ENCODE measurements around the gene C22orf31.
A peak's percentile ranks its signal among the peaks of the same experiment; 100 is the strongest.

C22orf31 gene

GRCh38 chr22:29071261-29072045 lies 9.8 kb upstream of the C22orf31 start (continued):
- TF ChIP-seq, protein P1, sequence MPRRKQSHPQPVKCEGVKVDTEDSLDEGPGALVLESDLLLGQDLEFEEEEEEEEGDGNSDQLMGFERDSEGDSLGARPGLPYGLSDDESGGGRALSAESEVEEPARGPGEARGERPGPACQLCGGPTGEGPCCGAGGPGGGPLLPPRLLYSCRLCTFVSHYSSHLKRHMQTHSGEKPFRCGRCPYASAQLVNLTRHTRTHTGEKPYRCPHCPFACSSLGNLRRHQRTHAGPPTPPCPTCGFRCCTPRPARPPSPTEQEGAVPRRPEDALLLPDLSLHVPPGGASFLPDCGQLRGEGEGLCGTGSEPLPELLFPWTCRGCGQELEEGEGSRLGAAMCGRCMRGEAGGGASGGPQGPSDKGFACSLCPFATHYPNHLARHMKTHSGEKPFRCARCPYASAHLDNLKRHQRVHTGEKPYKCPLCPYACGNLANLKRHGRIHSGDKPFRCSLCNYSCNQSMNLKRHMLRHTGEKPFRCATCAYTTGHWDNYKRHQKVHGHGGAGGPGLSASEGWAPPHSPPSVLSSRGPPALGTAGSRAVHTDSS (tag by site-specific recombination; IDR thresholded peaks at IDR 0.05), result no peak
- TF ChIP-seq, protein P2, sequence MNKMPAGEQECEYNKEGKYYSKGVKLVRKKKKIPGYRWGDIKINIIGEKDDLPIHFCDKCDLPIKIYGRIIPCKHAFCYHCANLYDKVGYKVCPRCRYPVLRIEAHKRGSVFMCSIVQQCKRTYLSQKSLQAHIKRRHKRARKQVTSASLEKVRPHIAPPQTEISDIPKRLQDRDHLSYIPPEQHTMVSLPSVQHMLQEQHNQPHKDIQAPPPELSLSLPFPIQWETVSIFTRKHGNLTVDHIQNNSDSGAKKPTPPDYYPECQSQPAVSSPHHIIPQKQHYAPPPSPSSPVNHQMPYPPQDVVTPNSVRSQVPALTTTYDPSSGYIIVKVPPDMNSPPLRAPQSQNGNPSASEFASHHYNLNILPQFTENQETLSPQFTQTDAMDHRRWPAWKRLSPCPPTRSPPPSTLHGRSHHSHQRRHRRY (tag by site-specific recombination; IDR thresholded peaks at IDR 0.05), result no peak
- TF ChIP-seq GLIS1 (tag by site-specific recombination; IDR thresholded peaks at IDR 0.05), result peak; percentile 76
- TF ChIP-seq ZNF335 (tag by site-specific recombination; conservative IDR thresholded peaks at IDR 0.05), result peak; percentile 49
- no peak for TF ChIP-seq ZNF311 (tag by site-specific recombination; IDR thresholded peaks at IDR 0.05; ENCODE audit: borderline replicate concordance)
- TF ChIP-seq ZNF514 (tag by site-specific recombination; IDR thresholded peaks at IDR 0.05), result no peak
- peak; percentile 44 for TF ChIP-seq SP3 (tag by site-specific recombination; IDR thresholded peaks at IDR 0.05)
- no peak for TF ChIP-seq ZNF473 (tag by site-specific recombination; IDR thresholded peaks at IDR 0.05)
- no peak for TF ChIP-seq HOXA7 (CRISPR knock-in tag; IDR thresholded peaks at IDR 0.05; ENCODE audit: borderline replicate concordance)
- no peak for TF ChIP-seq ZNF626 (tag by site-specific recombination; IDR thresholded peaks at IDR 0.05)
- no peak for TF ChIP-seq ZNF146 (tag by site-specific recombination; IDR thresholded peaks at IDR 0.05)
- TF ChIP-seq ZNF521 (tag by site-specific recombination; IDR thresholded peaks at IDR 0.05), result no peak
- TF ChIP-seq ZBTB20 (tag by site-specific recombination; IDR thresholded peaks at IDR 0.05), result peak; percentile 85
- TF ChIP-seq ZNF600 (tag by site-specific recombination; IDR thresholded peaks at IDR 0.05), result 0 out of 2 replicates have a peak, but pooled peaks have one; percentile 19
- no peak for TF ChIP-seq ZNF132 (tag by site-specific recombination; IDR thresholded peaks at IDR 0.05; ENCODE audit: borderline replicate concordance)
- peak; percentile 85 for TF ChIP-seq KLF1 (tag by site-specific recombination; IDR thresholded peaks at IDR 0.05)
- no peak for TF ChIP-seq ZNF544 (tag by site-specific recombination; IDR thresholded peaks at IDR 0.05)
- no peak for TF ChIP-seq ZNF792 (tag by site-specific recombination; IDR thresholded peaks at IDR 0.05)
- no peak for TF ChIP-seq ZNF621 (tag by site-specific recombination; IDR thresholded peaks at IDR 0.05)
- peak; percentile 94 for TF ChIP-seq ZFHX2 (tag by site-specific recombination; conservative IDR thresholded peaks at IDR 0.05)
- TF ChIP-seq REPIN1 (tag by site-specific recombination; IDR thresholded peaks at IDR 0.05; ENCODE audit: low read depth), result no peak
- no peak for TF ChIP-seq ZNF548 (tag by site-specific recombination; IDR thresholded peaks at IDR 0.05)
- TF ChIP-seq ZNF664 (tag by site-specific recombination; IDR thresholded peaks at IDR 0.05), result peak; percentile 64; the same call in 1 of the 2 replicates
- no peak for TF ChIP-seq ZNF423 (tag by site-specific recombination; IDR thresholded peaks at IDR 0.05)
- TF ChIP-seq, protein P3, sequence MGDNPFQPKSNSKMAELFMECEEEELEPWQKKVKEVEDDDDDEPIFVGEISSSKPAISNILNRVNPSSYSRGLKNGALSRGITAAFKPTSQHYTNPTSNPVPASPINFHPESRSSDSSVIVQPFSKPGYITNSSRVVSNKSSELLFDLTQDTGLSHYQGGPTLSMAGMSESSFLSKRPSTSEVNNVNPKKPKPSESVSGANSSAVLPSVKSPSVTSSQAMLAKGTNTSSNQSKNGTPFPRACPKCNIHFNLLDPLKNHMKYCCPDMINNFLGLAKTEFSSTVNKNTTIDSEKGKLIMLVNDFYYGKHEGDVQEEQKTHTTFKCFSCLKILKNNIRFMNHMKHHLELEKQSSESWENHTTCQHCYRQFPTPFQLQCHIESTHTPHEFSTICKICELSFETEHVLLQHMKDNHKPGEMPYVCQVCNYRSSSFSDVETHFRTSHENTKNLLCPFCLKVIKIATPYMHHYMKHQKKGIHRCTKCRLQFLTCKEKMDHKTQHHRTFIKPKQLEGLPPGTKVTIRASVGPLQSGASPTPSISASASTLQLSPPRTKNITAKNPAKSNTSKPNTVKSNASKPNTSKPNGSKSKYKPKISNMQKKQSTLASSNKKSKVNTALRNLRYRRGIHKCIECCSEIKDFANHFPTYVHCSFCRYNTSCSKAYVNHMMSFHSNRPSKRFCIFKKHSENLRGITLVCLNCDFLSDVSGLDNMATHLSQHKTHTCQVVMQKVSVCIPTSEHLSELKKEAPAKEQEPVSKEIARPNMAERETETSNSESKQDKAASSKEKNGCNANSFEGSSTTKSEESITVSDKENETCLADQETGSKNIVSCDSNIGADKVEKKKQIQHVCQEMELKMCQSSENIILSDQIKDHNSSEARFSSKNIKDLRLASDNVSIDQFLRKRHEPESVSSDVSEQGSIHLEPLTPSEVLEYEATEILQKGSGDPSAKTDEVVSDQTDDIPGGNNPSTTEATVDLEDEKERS (tag by site-specific recombination; IDR thresholded peaks at IDR 0.05), result no peak
- no peak for TF ChIP-seq IKZF3 (tag by site-specific recombination; IDR thresholded peaks at IDR 0.05)
- TF ChIP-seq ZNF24 (tag by site-specific recombination; IDR thresholded peaks at IDR 0.05), result no peak
- TF ChIP-seq ATF2 (tag by site-specific recombination; IDR thresholded peaks at IDR 0.05; ENCODE audit: low read depth), result no peak
- peak; percentile 57; the same call in 1 of the 2 replicates for TF ChIP-seq TCF7L2 (IDR thresholded peaks at IDR 0.05; ENCODE audit: borderline replicate concordance, low read depth, low read length)
- no peak for TF ChIP-seq ZNF654 (tag by site-specific recombination; IDR thresholded peaks at IDR 0.05; ENCODE audit: low read depth)
- TF ChIP-seq ZNF292 (tag by site-specific recombination; IDR thresholded peaks at IDR 0.05; ENCODE audit: borderline replicate concordance, low read depth), result no peak
- TF ChIP-seq ZNF777 (tag by site-specific recombination; IDR thresholded peaks at IDR 0.05; ENCODE audit: borderline replicate concordance), result no peak
- TF ChIP-seq ZNF138 (tag by site-specific recombination; IDR thresholded peaks at IDR 0.05; ENCODE audit: borderline replicate concordance), result no peak
